ENCODE data around the gene EPN3.
A peak's percentile ranks its signal among the peaks of the same experiment; 100 is the strongest.

EPN3 gene

DNA sequence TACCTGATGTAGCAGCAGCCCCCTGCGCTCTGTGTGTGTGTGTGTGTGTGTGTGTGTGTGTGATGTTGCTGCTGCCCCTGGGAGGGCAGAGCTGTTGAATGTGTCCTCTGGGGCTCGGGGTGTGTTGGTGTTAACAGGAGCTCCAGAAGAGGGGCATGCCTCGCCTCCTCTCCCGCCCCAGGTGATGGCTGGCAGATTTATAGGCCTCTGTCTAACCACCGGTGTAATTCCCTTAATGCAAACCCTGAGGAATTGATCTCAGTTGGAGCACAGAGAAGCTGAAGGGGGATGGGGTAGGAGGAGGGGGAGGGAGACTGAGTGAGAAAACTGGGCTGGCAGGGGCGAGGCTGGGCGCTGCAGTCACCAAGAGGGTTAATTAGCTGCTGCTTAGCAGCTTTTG is 38.0 kb downstream of the EPN3 start:
- no peak for DNase-seq

DNA sequence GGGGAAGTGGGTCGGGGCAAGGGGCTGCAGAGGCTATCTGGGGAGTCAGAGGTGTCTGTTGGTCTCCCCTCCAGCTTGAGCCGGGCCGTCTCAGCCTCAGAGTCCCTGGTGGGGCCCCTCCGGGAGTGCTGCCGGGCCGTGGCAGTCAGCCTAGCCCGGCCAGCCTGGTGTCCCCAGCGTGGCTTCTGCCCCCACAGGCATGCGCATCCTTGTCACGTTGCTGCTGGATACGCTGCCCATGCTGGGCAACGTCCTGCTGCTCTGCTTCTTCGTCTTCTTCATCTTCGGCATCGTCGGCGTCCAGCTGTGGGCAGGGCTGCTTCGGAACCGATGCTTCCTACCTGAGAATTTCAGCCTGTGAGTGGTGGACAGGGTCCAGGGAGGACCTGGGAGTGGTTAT is 39.1 kb downstream of the EPN3 start:
- no peak for DNase-seq

DNA sequence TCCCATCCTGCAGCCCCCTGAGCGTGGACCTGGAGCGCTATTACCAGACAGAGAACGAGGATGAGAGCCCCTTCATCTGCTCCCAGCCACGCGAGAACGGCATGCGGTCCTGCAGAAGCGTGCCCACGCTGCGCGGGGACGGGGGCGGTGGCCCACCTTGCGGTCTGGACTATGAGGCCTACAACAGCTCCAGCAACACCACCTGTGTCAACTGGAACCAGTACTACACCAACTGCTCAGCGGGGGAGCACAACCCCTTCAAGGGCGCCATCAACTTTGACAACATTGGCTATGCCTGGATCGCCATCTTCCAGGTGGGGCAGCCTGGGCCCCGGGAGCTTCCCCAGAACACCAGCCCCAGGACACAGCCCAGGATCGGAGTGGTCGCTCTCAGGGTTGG is 40.0 kb downstream of the EPN3 start:
- no peak for DNase-seq

DNA sequence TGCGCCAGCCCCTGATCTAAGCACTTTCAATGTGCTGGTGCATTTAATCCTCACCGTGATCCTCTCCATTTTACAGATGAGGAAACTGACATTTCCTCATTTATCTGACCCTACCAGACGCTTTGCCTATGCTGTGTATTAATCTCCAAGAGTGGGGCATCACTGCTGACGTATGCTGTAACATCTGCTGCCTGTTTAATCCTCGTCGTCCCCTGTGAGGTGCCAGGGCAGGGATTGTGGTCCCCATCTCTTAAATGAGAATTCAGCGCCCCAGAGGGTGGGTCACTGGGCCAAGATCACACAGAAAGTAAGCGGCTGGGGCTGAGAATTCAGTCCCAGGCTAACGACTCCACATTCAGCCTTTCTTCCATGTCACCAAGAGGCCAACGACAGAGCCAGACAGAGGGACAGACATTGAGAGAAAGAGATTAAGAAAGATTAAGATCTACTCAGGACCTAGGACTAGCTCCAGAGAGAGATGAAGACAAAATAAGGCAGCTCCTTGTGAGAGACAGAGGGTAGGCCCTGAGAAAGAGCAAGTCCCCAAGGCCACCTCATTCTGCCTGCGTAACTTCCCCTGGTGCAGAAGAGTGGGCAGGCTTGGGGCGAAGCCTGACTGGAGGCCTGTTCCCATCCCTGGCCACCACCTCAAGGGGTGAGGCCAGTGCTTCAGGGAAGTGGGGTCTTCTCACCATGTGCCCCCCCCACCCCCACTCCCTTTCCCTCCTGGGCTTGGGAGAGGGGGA is 41.5 kb downstream of the EPN3 start:
- peak in 3 of 4 experiments; percentile 17 to 32 (median 27) for DNase-seq

DNA sequence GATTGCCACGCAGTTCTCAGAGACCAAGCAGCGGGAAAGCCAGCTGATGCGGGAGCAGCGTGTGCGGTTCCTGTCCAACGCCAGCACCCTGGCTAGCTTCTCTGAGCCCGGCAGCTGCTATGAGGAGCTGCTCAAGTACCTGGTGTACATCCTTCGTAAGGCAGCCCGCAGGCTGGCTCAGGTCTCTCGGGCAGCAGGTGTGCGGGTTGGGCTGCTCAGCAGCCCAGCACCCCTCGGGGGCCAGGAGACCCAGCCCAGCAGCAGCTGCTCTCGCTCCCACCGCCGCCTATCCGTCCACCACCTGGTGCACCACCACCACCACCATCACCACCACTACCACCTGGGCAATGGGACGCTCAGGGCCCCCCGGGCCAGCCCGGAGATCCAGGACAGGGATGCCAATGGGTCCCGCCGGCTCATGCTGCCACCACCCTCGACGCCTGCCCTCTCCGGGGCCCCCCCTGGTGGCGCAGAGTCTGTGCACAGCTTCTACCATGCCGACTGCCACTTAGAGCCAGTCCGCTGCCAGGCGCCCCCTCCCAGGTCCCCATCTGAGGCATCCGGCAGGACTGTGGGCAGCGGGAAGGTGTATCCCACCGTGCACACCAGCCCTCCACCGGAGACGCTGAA is 43.2 kb downstream of the EPN3 start:
- DNase-seq, result no peak

DNA sequence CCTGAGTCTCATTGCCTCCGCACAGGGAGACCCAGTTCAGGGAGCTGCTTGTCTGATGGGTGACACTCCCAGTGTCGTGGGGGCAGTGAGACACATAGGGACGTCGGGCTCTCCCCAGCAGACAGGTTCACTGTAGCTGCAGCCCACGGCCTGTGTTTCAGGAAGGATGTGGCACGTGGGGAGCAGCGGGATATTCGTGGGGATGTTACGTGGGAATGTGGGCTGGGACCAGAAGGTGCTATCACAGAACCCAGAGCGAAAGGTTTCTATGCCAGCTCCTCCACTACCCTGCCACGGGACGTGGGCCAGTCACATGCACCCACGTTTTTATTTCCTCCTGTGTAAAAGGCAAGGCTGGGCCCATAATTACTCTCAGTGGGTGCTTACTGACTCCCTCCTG is 44.3 kb downstream of the EPN3 start:
- DNase-seq, result no peak

DNA sequence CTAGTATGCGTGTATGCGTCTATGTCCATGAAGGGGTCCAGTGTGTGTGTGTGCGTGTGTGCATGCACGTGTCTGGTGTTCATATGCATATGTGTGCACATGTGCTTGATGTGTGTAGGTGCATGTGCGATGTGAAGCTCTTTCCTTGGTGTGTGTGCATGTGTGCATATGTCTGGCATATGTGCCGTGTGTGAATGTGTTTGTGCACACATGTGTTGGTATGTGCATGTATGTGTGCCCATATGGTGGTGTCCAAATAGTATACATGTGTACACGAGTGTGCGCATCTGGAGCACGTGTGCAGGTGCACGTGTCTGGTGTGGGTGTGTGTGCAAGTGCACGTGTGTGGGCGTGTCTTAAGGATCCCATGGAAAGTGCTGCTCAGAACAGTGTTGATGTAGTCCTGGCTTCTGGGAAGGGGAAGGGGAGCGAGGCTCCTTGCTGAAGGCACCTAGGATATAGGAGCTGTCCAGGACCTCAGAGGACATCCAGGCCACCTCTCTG is 45.0 kb downstream of the EPN3 start:
- no peak for DNase-seq

DNA sequence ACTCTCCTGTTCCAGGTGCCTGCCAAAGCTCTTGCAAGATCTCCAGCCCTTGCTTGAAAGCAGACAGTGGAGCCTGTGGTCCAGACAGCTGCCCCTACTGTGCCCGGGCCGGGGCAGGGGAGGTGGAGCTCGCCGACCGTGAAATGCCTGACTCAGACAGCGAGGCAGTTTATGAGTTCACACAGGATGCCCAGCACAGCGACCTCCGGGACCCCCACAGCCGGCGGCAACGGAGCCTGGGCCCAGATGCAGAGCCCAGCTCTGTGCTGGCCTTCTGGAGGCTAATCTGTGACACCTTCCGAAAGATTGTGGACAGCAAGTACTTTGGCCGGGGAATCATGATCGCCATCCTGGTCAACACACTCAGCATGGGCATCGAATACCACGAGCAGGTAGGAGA is 45.6 kb downstream of the EPN3 start:
- no peak for DNase-seq

DNA sequence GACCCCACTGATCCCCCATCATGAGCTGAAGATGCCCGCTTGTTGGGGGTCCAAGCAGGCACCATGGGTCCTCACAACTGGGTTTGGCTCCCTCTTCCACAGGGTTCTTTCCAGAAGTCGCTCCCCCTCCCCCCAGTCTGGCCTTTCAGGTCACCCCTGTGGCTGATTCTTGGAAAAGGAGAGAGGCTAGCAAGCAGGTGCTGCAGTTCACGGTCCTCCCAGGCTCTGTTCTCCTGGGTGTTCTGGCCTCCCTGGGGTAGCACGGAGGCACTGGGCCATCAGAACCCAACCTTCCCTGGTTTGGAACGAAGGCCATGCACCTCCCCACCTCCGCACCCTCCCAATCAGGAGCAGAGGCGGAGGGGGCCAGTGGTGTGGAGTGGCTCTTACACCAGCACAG is 46.9 kb downstream of the EPN3 start:
- no peak for DNase-seq

DNA sequence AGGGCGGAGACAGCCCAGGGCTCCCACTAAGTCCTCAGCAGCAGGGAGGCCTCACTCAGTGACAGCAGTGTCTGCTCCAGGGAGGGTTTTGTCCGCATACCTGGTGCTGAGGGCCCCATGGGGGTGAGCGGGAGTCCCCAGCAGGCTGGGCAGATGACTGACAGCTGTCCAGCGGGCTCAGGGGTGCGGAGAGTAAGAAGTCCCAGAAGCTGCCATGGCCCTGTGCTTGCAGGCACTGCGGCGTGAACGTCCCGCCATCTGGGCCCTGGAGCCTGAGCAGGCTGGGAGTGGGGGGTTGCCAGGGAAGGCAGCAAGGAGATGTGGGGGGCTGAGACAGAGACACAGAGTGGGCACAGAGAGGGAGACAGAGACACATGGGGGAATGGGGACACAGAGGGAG is 48.1 kb downstream of the EPN3 start:
- no peak for DNase-seq

DNA sequence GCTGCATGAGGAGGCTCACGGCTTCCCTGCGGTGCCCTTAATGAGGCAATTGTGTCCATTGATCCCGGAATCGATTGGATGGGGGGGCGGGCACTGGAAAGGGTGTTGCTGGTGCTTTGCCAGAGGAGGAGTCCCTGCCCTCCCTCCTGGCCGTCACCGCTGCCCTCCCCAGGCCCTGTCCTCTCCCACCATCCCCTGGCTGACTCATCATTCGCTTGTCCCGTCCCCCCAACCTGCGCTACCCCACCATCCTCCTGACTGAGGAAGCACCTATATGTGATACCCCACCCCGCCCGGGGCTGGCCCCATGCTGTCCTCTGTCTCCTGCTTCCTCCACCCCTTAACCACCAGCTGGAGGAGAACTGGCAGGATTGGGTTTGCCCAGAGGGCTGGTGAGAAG is 48.8 kb downstream of the EPN3 start:
- no peak for DNase-seq

DNA sequence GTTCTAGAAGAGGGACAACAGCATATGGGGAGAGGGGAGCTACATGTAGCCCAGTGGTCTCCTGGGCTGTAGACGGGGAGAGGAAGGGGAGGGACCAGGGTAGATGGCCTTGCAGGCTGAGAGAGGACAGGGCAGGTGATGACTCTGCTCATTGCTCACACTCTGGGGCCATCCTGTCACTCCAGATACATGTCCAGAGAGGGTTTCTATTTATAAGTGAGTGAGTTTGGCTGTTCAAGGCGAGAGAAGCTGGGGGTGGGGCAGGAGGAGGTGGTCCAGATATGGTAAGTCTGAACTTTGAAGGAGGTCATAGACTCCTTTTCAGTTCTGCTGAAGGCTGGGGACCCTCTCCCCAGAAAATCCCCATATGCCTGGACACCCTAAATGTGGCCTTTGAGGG is 50.2 kb downstream of the EPN3 start:
- no peak for DNase-seq

DNA sequence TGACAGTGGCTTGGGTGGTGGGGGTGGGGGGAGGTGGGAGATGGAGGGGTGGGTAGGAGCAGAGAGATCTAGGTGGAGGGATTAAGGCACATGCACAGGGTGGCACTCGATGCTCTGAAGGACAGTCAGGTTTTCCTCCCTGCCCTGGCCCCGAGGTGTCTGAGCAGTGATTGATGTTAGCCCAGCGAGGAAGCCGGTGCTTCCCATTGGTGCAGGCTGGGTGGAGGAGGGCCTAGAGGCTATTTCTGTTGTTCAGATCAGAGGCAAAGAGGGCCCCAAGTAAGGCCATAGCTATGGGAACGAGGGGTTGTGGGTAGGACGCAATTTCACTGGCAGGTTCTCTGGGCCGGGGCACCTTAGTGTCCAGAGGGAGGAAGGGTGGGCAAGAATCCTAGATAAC is 51.1 kb downstream of the EPN3 start:
- no peak for DNase-seq

DNA sequence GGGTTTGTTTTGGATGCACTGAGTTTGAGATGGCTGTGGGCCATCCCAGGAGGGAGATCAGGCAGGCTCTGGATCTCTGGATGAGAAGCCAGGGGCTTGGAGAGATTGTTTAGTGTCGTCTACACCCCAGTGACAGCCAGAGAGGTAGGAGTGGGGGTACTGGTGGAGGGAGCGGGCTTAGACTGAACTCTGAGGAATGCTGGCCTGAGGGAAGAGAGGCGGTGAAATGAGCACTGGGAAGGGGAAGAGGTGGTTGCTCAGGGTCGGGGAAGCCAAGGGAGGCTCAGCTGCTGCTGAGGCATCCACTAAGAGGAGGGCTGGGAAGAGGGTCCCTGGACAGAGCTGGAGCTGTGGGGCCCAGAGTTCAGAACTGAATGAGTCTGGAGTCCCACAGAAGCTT is 51.6 kb downstream of the EPN3 start:
- no peak for DNase-seq

DNA sequence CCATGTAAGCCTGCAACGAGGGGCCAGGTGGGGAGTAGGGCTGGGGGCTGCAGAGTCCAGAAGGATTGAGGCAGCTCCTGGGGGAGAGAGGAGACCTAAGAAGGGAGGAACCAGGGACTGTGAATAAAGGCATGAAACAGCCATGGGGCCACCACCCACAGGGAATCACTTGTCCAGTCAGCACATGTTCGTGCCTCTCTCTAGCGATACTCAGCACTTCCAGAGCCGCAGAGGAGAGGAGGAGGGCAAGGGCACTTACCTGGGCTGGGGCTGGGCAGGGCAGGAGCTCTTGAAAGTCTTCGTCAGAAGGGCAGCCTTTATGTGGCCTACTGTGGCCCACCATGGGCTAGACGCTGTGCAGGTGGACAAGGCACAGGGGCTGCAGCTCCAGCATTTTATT is 52.2 kb downstream of the EPN3 start:
- no peak for DNase-seq

DNA sequence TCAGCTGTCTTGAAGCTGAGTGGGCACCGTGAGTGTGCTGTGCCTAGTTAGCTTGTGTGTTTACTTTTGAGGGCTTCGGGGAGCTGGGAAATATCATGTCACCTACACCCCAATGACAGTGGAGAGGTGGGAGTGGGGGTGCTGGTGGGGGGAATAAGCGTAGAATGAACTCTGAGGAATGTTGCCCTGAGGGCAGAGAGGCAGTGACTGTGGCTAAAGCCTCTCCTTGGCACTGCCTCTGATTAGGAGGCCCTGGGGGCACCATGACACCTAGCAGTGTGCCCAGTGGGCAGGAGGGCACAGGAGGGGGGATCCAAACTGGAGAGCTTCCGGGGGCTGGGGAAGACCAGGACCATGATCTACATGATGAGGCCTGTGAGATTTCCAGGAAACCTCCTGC is 52.8 kb downstream of the EPN3 start:
- DNase-seq, result no peak

DNA sequence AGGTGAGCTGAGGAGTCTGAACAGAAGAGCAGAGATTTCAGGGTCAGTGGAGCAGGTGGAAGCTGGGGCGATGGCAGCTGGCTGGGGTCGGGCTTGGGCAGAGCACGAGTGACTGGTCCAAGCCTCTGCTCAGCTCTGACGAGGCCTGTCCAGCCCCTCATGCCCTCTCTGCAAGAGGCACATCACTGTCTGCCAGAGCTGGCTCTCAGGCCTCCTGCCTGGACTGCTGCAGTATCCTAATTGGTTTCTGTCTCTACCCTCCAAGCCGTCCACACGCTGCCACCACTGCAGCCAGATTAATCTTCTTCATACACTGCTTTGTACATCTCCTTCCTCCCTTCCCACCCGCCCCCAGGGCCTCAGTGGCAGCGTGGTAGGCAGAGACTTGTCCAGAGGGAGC is 53.4 kb downstream of the EPN3 start:
- DNase-seq, result no peak

DNA sequence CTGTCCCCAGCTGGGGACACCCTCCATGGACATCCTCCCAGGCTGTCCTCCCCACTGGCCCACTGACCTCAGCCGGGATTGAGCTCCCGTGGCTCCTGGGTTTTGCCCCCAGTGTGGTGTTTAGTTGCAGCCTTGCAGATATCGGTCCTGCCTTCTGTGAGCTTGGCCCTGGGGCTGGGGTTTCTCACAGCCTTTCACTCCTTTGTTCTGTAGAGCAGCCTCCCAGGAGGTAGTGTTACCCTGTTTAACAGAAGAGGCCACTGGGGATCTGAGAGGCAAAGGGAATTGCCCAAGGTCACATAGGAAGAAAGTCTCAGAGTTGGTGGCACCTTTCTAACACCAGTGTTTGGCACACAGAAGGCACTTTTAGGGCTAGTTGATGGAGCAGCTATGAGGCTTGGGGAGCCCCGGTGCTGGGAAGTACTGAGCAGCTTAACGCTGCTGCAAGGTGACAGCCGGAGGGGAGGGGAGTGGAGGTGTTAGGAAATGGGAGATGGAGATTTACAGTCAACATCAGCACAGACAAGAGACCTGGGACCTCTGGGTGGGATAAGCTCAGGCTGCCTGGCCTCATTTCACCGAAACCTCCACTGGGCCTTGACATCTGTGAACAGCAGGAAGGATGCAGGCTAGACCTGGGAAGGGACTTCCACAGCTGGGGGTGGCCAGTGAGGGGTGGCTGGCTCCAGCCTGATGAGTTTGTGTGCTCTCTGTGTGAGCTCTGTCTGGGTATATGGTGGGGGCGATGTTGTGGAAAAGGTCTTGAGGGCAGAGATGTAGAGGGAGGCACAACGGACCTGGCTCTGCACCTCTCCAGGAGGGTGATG is 54.1 kb downstream of the EPN3 start:
- no peak for DNase-seq

DNA sequence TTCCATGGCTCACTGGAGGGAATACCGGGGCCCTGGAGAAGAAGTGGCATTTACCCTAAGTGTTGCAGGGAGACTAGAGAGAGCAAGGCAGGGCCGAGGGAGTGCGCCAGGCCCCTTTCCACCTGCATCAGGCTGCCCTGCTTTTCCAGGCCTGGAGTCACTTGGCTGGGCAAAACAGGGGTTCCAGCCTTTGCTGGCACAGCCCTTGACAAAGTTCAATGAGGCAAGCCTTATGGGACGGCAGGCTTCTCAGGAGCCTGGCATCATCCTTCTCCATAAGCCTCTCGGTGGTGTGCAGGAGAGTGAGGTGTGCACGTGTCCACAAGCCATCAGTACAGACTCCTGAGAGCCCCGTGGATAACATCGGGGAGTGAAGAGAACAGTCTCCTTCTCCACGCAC is 55.0 kb downstream of the EPN3 start:
- DNase-seq, result no peak

DNA sequence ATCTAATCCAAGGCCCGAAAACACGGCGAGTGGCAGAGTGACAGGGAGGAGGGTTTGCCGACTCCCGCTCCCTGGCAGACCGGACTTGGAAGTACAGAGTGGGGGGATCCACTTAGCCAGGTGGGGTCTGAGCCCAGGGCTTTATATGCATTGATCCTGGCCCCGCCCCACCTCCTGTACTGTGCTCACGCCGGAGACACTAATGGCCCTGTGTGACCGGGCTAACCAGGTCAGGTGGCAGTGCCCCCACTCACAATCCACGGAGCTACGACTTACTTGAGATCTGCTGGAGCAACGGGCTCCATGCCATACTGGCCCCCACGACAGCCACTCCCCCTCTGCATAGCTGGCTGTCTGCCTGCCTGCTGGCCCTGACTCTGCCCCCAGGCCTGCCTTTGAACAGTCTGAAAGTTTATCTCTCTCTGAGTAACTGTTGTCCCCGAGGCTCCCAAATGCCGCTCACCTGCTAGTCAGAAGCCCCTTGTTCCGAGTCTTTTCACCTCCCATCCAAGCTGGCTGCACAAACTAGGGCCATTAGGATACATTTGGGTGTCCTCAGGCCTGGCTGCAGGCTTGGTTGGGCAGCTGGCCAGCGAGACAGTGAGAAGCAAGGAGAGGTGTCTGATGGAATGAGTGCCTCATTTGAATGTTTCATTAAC is 56.0 kb downstream of the EPN3 start:
- DNase-seq, result no peak

DNA sequence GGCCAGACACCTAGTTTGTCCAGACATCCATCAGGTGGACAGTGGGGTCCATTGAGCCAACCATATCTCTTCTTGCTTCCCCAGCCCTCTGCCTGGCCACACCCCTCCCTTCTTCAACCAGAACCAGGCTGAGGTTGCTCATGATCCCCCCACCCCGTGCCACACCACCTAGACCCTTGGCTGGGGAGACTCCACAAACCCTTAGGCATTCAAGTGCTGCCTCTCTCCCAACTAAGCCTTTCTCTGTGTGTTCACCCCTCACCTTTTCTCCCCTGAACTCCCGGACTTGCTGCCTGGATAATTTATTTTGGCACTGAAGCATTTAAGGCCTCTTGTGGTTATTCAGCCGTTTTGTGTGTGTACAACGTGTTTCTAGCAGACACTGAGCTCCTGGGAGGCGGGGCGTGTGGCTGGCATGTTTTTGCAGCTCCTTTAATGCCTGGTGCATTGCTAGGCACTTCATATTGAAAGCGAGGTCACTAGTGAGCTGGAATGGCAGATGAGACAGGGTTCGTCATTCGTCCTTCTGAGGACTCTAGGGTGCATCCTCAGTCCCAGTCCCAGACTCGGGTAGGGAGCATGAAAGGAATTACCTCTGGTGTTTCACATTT is 56.7 kb downstream of the EPN3 start:
- no peak for DNase-seq

DNA sequence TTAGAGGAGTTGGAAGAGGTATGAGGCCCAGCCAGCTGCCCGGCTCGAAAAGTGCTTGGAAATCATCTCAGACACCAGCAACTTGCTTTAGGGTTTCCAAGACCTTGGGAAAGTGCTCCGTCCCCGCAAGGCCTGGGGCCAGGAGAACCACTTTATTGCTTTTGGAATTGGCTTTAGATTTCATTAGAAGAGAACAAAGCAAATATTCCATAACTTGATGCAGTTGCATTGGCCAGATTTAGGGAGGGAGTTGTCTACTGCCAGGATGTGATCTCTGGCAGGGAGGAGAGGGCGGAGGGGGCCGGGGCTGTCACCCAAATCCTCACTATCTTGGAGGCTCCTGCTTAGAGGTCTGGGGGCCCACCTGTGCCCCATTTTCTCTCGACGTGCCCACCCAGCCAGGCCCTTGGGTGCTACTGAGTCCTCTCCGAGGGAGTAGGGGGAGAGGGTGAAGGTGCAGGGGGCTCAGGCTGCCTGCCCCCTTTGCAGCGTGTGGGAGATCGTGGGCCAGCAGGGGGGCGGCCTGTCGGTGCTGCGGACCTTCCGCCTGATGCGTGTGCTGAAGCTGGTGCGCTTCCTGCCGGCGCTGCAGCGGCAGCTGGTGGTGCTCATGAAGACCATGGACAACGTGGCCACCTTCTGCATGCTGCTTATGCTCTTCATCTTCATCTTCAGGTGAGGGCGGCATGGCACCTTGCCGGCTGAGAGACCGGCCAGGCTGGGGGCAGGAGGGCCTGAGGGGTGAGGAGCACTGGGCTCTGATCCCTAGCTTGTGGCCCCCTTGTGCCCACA is 58.6 kb downstream of the EPN3 start:
- DNase-seq, result no peak
